BLaER1 (cell line): Measurements from ENCODE around the gene TGM3.

Experiments used
- H3K27ac ChIP-seq: shearing (Covaris generic); formaldehyde crosslinking; 2 replicates; pipeline ENCODE4 v1.8.1; 2022
- H3K27me3 ChIP-seq: shearing (Covaris generic); formaldehyde crosslinking; 2 replicates; pipeline ENCODE4 v1.8.1; 2022
- H3K36me3 ChIP-seq: shearing (Covaris generic); formaldehyde crosslinking; 2 replicates; pipeline ENCODE4 v1.8.1; 2022
- H3K4me1 ChIP-seq: shearing (Covaris generic); formaldehyde crosslinking; 2 replicates; pipeline ENCODE4 v1.8.1; 2022
- H3K4me2 ChIP-seq: shearing (Covaris generic); formaldehyde crosslinking; 2 replicates; pipeline ENCODE4 v1.8.1; 2022
- H3K4me3 ChIP-seq: shearing (Covaris generic); formaldehyde crosslinking; 2 replicates; pipeline ENCODE4 v1.8.1; 2022
- H3K9ac ChIP-seq: shearing (Covaris generic); formaldehyde crosslinking; 2 replicates; pipeline ENCODE4 v1.8.1; 2022
- H3K9me3 ChIP-seq: shearing (Covaris generic); formaldehyde crosslinking; 2 replicates; pipeline ENCODE4 v1.8.1; 2022
- H4K20me1 ChIP-seq: shearing (Covaris generic); formaldehyde crosslinking; 2 replicates; pipeline ENCODE4 v1.8.1; 2022
- Cebpa-rat ChIP-seq: shearing (Covaris generic); IDR thresholded peaks from 2 replicates; pipeline ENCODE4 v1.8.1; 2022

The TGM3 gene

DNA sequence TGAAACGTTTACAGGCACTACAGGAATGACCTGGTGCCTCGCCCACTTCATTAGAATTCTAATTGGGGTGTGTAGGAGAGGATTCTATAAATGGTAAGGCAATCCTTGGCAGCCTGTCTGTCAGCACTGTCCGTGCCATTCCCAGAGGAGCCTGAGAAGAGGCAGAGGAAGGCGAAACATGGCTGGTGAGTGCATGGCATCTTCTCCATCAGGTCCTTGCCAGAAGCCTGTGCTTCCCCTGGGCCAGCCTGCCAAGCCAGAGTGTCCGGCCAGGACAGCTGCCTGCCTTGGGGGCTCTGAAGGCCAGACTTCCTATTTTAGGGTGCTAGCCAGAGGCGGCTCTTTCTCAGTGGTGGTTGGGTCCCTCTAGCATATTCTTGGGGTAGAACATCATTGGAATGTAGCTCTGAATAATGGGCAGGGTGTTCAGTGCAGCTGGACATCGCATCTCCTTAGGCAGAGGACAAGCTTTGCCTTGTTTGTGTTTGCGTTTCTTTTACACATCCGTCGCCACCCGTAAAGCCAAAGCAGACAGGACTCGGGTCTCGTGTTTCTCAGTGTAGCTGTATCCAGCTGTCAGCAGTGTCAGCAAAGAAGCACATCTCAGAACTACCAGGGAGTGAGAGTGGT, at the start of gene TGM3:
TSS of gene TGM3 (plus strand) at position 116 of the 630 bp plus-strand sequence. CDS start at position 179, 63 bp downstream.
- no peak within 1 kb of the TSS for H3K4me2 ChIP-seq
- H4K20me1 ChIP-seq = no peaks in the 10 kb centered on the region
- H3K9me3 ChIP-seq = no peaks in the 10 kb centered on the region
- TF ChIP-seq Cebpa-rat = no peak
- no peak within 1 kb of the TSS for H3K27ac ChIP-seq
- H3K4me1 ChIP-seq = peaks cover 3% of the 10 kb centered on the region
- H3K36me3 ChIP-seq = no peaks in the 10 kb centered on the region
- no peak within 1 kb of the TSS for H3K4me3 ChIP-seq
- no peaks in the 10 kb centered on the region for H3K27me3 ChIP-seq
- H3K9ac ChIP-seq = no peak within 1 kb of the TSS

DNA sequence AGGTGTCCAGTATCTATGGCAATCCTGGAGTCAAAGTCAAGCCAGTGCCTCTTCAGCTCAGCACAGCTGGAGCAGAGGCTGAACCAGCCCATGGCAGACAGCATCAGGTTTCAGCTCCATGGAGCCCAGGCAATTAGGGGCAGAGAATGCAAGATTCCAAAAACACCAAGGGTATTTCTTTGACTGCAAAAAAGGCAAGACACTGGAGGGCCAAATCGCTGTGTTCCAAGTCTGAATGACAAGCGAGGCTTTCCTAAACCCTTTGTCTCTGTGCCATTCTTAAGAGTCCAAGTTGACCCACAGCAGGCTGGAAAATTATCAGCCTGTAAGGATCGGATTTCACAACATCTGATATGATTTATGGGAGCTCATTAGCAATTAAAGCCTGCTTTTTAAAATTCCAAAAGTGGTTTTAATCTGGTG, 49.7 kb upstream of the TGM3 start:
- no peaks in the 10 kb centered on the region for H3K36me3 ChIP-seq
- H3K9me3 ChIP-seq = no peaks in the 10 kb centered on the region
- H3K4me1 ChIP-seq = peaks cover 8% of the 10 kb centered on the region
- no peak overlapping the region for H3K4me2 ChIP-seq
- no peak overlapping the region for H3K9ac ChIP-seq
- H3K4me3 ChIP-seq = no peak overlapping the region
- H3K27ac ChIP-seq = no peak overlapping the region
- H3K27me3 ChIP-seq = no peaks in the 10 kb centered on the region
- TF ChIP-seq Cebpa-rat = no peak
- no peaks in the 10 kb centered on the region for H4K20me1 ChIP-seq

DNA sequence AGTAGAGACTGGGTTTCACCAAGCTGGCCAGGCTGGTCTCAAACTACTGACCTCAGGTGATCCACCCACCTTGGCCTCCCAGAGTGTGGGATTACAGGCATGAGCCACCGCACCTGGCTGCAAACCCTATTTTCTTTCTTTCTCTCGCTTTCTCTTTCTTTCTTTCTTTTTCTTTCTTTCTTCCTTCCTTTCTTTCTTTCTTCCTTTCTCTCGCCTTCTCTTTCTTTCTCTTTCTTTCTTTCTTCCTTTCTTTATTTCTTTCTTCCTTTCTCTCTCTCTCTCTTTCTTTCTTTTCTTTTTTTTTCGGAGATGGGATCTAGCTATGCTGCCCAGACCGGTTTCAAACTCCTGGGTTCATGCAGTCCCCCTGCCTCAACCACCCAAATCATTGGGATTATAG, 47.0 kb upstream of the TGM3 start:
- no peak for TF ChIP-seq Cebpa-rat
- no peak overlapping the region for H3K4me3 ChIP-seq
- H3K36me3 ChIP-seq = no peaks in the 10 kb centered on the region
- H3K4me2 ChIP-seq = no peak overlapping the region
- no peaks in the 10 kb centered on the region for H3K27me3 ChIP-seq
- H3K9ac ChIP-seq = no peak overlapping the region
- H3K4me1 ChIP-seq = peaks cover 21% of the 10 kb centered on the region
- no peak overlapping the region for H3K27ac ChIP-seq
- no peaks in the 10 kb centered on the region for H4K20me1 ChIP-seq
- H3K9me3 ChIP-seq = no peaks in the 10 kb centered on the region

GRCh38 chr20:2249935-2250334, 45.9 kb upstream of the TGM3 start:
- no peak for TF ChIP-seq Cebpa-rat
- no peaks in the 10 kb centered on the region for H3K9me3 ChIP-seq
- no peak overlapping the region for H3K4me3 ChIP-seq
- H3K36me3 ChIP-seq = no peaks in the 10 kb centered on the region
- no peaks in the 10 kb centered on the region for H3K27me3 ChIP-seq
- H4K20me1 ChIP-seq = no peaks in the 10 kb centered on the region
- H3K4me2 ChIP-seq = no peak overlapping the region
- H3K27ac ChIP-seq = no peak overlapping the region
- peaks cover 16% of the 10 kb centered on the region for H3K4me1 ChIP-seq
- no peak overlapping the region for H3K9ac ChIP-seq

DNA sequence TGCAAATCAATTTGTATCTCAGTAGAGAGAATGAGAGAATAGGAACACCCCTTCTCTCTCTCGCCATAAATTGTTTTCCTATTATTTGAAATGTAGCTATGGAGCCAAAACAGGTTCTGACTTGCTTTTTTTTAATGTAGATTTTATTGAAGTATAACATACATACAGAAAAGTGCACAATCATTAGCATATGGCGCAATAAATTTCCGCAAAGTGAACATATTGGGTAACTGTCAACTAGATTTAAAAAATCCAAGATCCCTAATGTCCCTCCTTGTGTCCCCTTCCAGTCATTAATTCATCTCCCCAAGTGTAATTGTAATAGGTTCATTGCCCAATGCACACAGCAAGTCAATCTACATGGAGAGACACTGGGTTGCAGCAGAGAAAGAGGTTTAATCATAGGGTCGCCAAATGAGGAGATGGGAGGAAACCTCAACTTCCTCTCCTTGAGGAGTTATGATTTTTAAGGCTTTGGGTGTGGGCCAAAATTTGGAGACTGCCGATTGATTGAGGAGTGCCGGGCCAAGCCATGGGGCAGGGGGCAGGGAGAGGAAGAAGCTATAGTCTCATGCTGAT, 43.3 kb upstream of the TGM3 start:
- peaks cover 23% of the 10 kb centered on the region for H3K4me1 ChIP-seq
- H3K27me3 ChIP-seq = no peaks in the 10 kb centered on the region
- no peaks in the 10 kb centered on the region for H3K36me3 ChIP-seq
- no peak overlapping the region for H3K27ac ChIP-seq
- no peaks in the 10 kb centered on the region for H4K20me1 ChIP-seq
- no peak for TF ChIP-seq Cebpa-rat
- H3K4me2 ChIP-seq = peak overlapping the region; percentile 55
- H3K4me3 ChIP-seq = no peak overlapping the region
- H3K9me3 ChIP-seq = no peaks in the 10 kb centered on the region
- H3K9ac ChIP-seq = no peak overlapping the region

- H3K36me3 ChIP-seq = no peaks in the 10 kb centered on the region
- peaks cover 23% of the 10 kb centered on the region for H3K4me1 ChIP-seq
- no peak overlapping the region for H3K27ac ChIP-seq
- TF ChIP-seq Cebpa-rat = no peak
- no peaks in the 10 kb centered on the region for H3K27me3 ChIP-seq
- no peaks in the 10 kb centered on the region for H3K9me3 ChIP-seq
- H3K4me2 ChIP-seq = no peak overlapping the region
- H4K20me1 ChIP-seq = no peaks in the 10 kb centered on the region
- H3K4me3 ChIP-seq = no peak overlapping the region
- no peak overlapping the region for H3K9ac ChIP-seq
Measured at GRCh38 chr20:2253256-2253655, 42.5 kb upstream of the TGM3 start.

DNA sequence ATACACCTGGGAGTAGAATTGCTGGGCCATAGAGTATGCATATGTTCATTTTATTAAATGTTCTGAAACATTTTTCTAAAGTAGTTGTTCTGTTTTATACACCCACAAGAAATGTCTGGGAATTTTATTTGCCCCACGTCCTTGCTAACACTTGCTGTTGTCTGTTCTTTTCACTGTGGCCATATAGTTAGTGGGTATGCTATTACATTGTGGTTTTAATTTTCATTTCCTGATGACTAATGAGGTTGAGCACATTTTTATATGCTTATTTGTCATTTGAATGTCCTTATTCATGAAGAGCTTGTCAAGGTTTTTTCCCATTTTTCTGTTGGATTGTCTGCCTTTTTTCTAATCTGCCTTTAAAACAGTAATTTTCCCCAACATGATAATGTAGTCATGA, 41.5 kb upstream of the TGM3 start:
- Histone ChIP-seq H3K27ac (no peak overlapping the region), H3K27me3 (no peaks in the 10 kb centered on the region), H4K20me1 (no peaks in the 10 kb centered on the region), H3K4me3 (no peak overlapping the region), H3K4me2 (no peak overlapping the region), H3K36me3 (no peaks in the 10 kb centered on the region), H3K4me1 (peaks cover 23% of the 10 kb centered on the region), H3K9me3 (no peaks in the 10 kb centered on the region), H3K9ac (no peak overlapping the region)
- no peak for TF ChIP-seq Cebpa-rat

DNA sequence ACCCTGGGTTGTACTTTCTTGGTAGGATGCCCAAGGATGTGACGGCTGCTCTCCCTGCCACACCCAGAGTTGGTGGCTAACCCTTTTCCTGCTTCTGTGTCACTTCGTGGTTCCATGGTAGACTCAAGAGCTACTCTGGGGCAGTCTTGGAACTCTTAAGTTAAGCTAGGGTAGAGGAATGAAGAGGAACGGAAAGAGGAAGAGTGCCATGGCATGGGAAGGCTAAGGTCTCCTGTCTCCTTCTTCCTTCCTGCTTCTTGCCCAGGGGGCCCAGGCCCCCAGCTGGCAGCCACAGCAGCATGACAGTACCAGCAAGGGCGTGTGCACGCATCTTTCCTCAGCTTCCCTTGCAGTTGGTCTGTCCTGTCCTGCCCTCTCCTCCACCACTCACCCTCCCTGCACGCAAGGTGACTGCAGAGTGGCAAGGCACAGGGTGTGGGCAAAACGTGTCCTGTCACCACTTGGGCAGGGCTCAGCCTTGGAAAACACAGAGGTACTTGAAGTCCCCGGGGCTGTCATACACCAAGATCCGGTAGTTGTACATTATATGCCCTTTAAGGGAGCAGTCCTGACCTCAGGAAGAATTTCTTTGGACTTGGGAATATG, 39.8 kb upstream of the TGM3 start:
- no peaks in the 10 kb centered on the region for H3K27me3 ChIP-seq
- no peaks in the 10 kb centered on the region for H4K20me1 ChIP-seq
- no peaks in the 10 kb centered on the region for H3K36me3 ChIP-seq
- no peaks in the 10 kb centered on the region for H3K9me3 ChIP-seq
- no peak overlapping the region for H3K27ac ChIP-seq
- H3K9ac ChIP-seq = no peak overlapping the region
- H3K4me2 ChIP-seq = peak overlapping the region; percentile 60
- no peak overlapping the region for H3K4me3 ChIP-seq
- no peak for TF ChIP-seq Cebpa-rat
- peaks cover 23% of the 10 kb centered on the region for H3K4me1 ChIP-seq

DNA sequence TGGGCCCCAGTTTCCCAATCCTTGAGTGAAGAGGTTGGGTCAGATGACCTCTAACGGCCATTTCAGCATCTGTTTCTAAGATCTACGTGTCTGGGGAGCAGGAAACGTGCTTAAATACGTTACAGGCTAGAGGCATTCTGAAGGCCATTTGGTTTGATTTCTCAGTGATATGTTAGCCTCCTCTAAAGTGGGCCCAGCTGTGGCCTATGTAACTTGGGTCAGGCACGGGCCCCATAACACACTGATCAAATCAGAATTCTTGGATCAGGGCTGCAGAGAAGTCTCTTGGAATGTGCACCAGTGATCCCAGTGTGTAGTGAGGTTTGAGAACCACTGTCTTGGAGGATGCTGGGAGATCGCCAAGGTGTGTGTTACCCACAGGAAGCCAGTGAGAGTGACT, 36.1 kb upstream of the TGM3 start:
- H3K27me3 ChIP-seq = no peaks in the 10 kb centered on the region
- no peak overlapping the region for H3K4me3 ChIP-seq
- no peak overlapping the region for H3K27ac ChIP-seq
- H3K9ac ChIP-seq = no peak overlapping the region
- H3K9me3 ChIP-seq = no peaks in the 10 kb centered on the region
- no peak overlapping the region for H3K4me2 ChIP-seq
- H4K20me1 ChIP-seq = no peaks in the 10 kb centered on the region
- peaks cover 11% of the 10 kb centered on the region for H3K4me1 ChIP-seq
- no peak for TF ChIP-seq Cebpa-rat
- no peaks in the 10 kb centered on the region for H3K36me3 ChIP-seq

DNA sequence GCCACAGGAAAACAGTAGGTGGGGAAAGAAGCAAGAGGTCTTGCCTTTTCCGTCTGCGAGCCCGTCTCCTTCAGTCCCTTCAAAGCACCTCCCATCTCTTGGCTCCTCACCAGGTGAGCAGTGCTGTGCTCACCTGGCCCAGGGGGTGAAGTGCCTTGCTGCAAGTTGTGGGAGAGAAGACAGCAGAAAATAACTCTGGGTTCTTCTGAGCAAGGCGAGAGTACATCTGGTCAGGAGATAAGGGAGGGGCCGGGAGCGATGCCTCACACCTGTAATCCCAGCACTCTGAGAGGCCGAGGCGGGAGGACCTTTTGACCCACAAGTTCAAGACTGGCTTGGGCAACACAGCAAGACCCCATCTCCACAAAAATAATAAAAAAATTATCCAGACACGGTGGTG, 35.6 kb upstream of the TGM3 start:
- no peaks in the 10 kb centered on the region for H3K9me3 ChIP-seq
- H3K27ac ChIP-seq = no peak overlapping the region
- no peak overlapping the region for H3K4me3 ChIP-seq
- no peak overlapping the region for H3K4me2 ChIP-seq
- H3K4me1 ChIP-seq = peaks cover 11% of the 10 kb centered on the region
- no peak for TF ChIP-seq Cebpa-rat
- H3K27me3 ChIP-seq = no peaks in the 10 kb centered on the region
- H3K9ac ChIP-seq = no peak overlapping the region
- H4K20me1 ChIP-seq = no peaks in the 10 kb centered on the region
- no peaks in the 10 kb centered on the region for H3K36me3 ChIP-seq
